ENCODE measurements around the gene F8. TPM values are rescaled to one million over a fixed set of nuclear protein-coding genes. Genes with fewer than 3 reads are reported as not detected.
"Not testable (repeated sequence)": the region's sequence is repeated elsewhere in the genome, so short reads cannot be mapped to it uniquely, and the experiment has no call there.

F8 gene
- total RNA-seq, 1 donor from 2014 or later: 1.3 TPM

GRCh38 chrX:154980330-154981115, 42.0 kb downstream of the F8 start:
- TF ChIP-seq, protein P1, sequence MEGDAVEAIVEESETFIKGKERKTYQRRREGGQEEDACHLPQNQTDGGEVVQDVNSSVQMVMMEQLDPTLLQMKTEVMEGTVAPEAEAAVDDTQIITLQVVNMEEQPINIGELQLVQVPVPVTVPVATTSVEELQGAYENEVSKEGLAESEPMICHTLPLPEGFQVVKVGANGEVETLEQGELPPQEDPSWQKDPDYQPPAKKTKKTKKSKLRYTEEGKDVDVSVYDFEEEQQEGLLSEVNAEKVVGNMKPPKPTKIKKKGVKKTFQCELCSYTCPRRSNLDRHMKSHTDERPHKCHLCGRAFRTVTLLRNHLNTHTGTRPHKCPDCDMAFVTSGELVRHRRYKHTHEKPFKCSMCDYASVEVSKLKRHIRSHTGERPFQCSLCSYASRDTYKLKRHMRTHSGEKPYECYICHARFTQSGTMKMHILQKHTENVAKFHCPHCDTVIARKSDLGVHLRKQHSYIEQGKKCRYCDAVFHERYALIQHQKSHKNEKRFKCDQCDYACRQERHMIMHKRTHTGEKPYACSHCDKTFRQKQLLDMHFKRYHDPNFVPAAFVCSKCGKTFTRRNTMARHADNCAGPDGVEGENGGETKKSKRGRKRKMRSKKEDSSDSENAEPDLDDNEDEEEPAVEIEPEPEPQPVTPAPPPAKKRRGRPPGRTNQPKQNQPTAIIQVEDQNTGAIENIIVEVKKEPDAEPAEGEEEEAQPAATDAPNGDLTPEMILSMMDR (conservative IDR thresholded peaks at IDR 0.05): peak; percentile 78
- Mint-ChIP-seq H3K9me3 (no peaks in the 10 kb centered on the region), H3K36me3 (no peaks in the 10 kb centered on the region), H3K27ac (no peak overlapping the region), H3K4me3 (no peak overlapping the region), H3K4me1 (ENCODE audit: unreplicated experiment) (no peaks in the 10 kb centered on the region), H3K27me3 (no peaks in the 10 kb centered on the region)
- DNase-seq (ENCODE audit: extremely low spot score, unreplicated experiment): peak; percentile 70

- TF ChIP-seq, protein P1 (conservative IDR thresholded peaks at IDR 0.05): no peak
- Mint-ChIP-seq H3K36me3 (no peaks in the 10 kb centered on the region), H3K9me3 (no peaks in the 10 kb centered on the region), H3K27ac (no peak overlapping the region), H3K4me3 (no peak overlapping the region), H3K27me3 (no peaks in the 10 kb centered on the region), H3K4me1 (ENCODE audit: unreplicated experiment) (no peaks in the 10 kb centered on the region)
- no peak for DNase-seq (ENCODE audit: extremely low spot score, unreplicated experiment)
These were observed 42.9 kb downstream of the F8 start for GRCh38 chrX:154979629-154980028.

- Mint-ChIP-seq H3K27me3 (no peaks in the 10 kb centered on the region), H3K36me3 (no peaks in the 10 kb centered on the region), H3K4me3 (no peak overlapping the region), H3K27ac (no peak overlapping the region), H3K9me3 (no peaks in the 10 kb centered on the region), H3K4me1 (ENCODE audit: unreplicated experiment) (no peaks in the 10 kb centered on the region)
- DNase-seq (ENCODE audit: extremely low spot score, unreplicated experiment): no peak
- TF ChIP-seq, protein P1 (conservative IDR thresholded peaks at IDR 0.05): no peak
These were observed 54.2 kb downstream of the F8 start for GRCh38 chrX:154968353-154968752.

DNA sequence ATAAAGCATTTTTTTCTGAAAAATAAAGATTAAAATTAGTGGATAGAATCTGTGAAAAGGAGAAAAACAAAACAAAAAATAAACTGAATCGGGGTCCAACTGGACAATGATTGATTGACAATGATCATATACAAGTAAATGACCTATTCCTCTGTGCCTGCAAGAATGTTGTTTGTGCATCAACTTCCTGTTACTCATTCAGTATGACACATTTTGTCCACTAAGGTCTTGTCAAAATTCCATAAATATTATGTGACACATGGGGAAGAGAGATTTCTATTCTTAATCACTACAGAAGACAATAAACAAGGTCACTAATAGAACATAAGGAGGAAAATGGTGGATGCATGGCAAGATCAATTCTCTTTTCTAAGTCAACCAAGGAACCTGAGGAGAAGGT, 54.9 kb downstream of the F8 start:
- DNase-seq (ENCODE audit: extremely low spot score, unreplicated experiment): no peak
- H3K4me3 Mint-ChIP-seq: no peak overlapping the region
- H3K4me1 Mint-ChIP-seq (ENCODE audit: unreplicated experiment): no peaks in the 10 kb centered on the region
- TF ChIP-seq, protein P1 (conservative IDR thresholded peaks at IDR 0.05): no peak
- H3K36me3 Mint-ChIP-seq: no peaks in the 10 kb centered on the region
- H3K27me3 Mint-ChIP-seq: no peaks in the 10 kb centered on the region
- no peaks in the 10 kb centered on the region for H3K9me3 Mint-ChIP-seq
- H3K27ac Mint-ChIP-seq: no peak overlapping the region

GRCh38 chrX:154961947-154962346, 60.6 kb downstream of the F8 start:
- TF ChIP-seq, protein P1 (conservative IDR thresholded peaks at IDR 0.05): no peak
- H3K36me3 Mint-ChIP-seq: no peaks in the 10 kb centered on the region
- no peak overlapping the region for H3K27ac Mint-ChIP-seq
- no peak for DNase-seq (ENCODE audit: extremely low spot score, unreplicated experiment)
- H3K9me3 Mint-ChIP-seq: peaks cover 5% of the 10 kb centered on the region
- H3K27me3 Mint-ChIP-seq: no peaks in the 10 kb centered on the region
- no peak overlapping the region for H3K4me3 Mint-ChIP-seq
- no peaks in the 10 kb centered on the region for H3K4me1 Mint-ChIP-seq (ENCODE audit: unreplicated experiment)

DNA sequence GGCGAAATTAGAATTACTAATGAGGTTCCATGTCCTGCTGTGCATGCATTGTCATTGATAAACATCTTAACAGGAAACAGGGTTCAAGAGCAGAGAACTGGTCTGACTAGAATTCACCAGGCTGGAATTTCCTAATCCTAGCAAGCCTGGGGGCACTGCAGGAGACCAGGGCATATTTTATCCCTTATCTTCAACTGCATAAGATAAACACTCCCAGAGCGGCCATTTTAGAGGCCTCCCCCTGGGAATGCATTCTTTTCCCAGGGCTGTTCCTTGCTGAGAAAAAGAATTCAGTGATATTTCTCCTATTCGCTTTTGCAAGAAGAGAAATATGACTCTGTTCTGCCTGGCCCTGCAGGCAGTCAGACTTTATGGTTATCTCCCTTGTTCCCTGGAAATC, 66.7 kb downstream of the F8 start:
- not testable (repeated sequence) for DNase-seq (ENCODE audit: extremely low spot score, unreplicated experiment); H3K27ac Mint-ChIP-seq; H3K36me3 Mint-ChIP-seq; H3K9me3 Mint-ChIP-seq; H3K27me3 Mint-ChIP-seq; H3K4me1 Mint-ChIP-seq (ENCODE audit: unreplicated experiment); H3K4me3 Mint-ChIP-seq

DNA sequence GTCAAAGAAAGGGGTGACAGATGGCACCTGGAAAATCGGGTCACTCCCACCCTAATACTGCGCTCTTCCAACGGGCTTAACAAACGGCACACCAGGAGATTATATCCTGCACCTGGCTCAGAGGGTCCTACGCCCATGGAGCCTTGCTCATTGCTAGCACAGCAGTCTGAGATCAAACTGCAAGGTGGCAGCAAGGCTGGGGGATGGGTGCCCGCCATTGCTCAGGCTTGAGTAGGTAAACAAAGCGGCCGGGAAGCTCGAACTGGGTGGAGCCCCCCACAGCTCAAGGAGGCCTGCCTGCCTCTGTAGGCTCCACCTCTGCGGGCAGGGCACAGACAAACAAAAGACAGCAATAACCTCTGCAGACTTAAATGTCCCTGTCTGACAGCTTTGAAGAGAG, 83.3 kb downstream of the F8 start:
- not testable (repeated sequence) for H3K4me1 Mint-ChIP-seq (ENCODE audit: unreplicated experiment); H3K27me3 Mint-ChIP-seq; DNase-seq (ENCODE audit: extremely low spot score, unreplicated experiment); H3K9me3 Mint-ChIP-seq; H3K36me3 Mint-ChIP-seq; H3K4me3 Mint-ChIP-seq; H3K27ac Mint-ChIP-seq

- H3K4me3 Mint-ChIP-seq; H3K27ac Mint-ChIP-seq; H3K36me3 Mint-ChIP-seq; DNase-seq (ENCODE audit: extremely low spot score, unreplicated experiment); H3K4me1 Mint-ChIP-seq (ENCODE audit: unreplicated experiment); H3K27me3 Mint-ChIP-seq; H3K9me3 Mint-ChIP-seq: not testable (repeated sequence)
These were observed 97.8 kb downstream of the F8 start for GRCh38 chrX:154924771-154925170.
